GM06990 (cell line): Measurements from ENCODE around the gene SBNO2.

Experiments used
- DNase-seq: peaks from one replicate; pipeline ENCODE4 v3.0.0-alpha.2; 2011; ENCODE audit not compliant: insufficient read length; ENCODE audit errors: extremely low read depth
- H3K27me3 ChIP-seq: replicated peaks from 2 replicates; pipeline ENCODE4 v1.6.0; 2011; ENCODE audit warnings: low read length; ENCODE audit not compliant: control insufficient read depth, insufficient read depth
- H3K36me3 ChIP-seq: 2 replicates; pipeline ENCODE4 v1.5.1; 2011; ENCODE audit warnings: low read length; ENCODE audit not compliant: control insufficient read depth, insufficient read depth
- H3K4me3 ChIP-seq: replicated peaks from 2 replicates; pipeline ENCODE4 v1.5.1; 2011; ENCODE audit warnings: low read depth, mild to moderate bottlenecking, control low read depth, low read length
- TF ChIP-seq, protein P1 (sequence below): IDR thresholded peaks from 2 replicates; pipeline ENCODE4 v1.5.1; 2011; ENCODE audit warnings: low read length, control low read depth, mild to moderate bottlenecking, inconsistent platforms; ENCODE audit not compliant: insufficient read depth, poor library complexity, severe bottlenecking

The SBNO2 gene

DNA sequence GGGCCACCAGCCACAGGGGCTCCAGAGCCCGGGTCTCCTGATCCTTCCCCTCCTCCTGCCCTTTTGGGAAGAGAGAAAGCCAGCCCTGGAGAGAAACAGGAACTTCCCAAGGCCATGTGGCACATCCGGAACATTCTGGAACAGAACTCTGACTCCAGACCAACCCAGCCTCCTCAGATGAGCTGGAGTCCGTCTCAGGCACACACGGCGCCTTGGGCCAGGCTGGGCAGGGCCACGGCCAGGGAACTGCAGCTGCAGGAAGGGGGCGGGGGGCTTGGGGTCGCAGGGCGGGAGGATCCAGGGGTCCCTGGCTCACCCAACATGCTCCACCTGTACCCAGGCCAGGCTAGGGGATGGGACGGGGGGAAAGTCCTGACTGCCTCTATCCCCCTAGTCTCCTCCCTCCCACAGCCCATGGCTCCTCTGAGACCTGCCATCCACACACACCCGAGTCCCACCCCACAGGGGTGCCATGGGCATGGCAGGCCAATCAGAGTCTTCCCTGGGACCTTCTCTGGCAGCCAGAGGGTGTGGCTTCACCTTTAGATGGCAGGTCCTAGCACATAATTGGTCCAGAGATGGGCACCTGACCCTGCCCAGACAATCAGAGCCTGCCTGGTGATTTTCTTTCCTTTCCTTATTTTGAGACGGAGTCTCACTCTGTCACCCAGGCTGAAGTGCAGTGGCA lies 22.9 kb downstream of the SBNO2 start:
- DNase-seq = no peak
- no peaks in the 10 kb centered on the region for H3K27me3 ChIP-seq
- H3K36me3 ChIP-seq = peaks cover 6% of the 10 kb centered on the region
- no peak overlapping the region for H3K4me3 ChIP-seq
- TF ChIP-seq, protein P1, sequence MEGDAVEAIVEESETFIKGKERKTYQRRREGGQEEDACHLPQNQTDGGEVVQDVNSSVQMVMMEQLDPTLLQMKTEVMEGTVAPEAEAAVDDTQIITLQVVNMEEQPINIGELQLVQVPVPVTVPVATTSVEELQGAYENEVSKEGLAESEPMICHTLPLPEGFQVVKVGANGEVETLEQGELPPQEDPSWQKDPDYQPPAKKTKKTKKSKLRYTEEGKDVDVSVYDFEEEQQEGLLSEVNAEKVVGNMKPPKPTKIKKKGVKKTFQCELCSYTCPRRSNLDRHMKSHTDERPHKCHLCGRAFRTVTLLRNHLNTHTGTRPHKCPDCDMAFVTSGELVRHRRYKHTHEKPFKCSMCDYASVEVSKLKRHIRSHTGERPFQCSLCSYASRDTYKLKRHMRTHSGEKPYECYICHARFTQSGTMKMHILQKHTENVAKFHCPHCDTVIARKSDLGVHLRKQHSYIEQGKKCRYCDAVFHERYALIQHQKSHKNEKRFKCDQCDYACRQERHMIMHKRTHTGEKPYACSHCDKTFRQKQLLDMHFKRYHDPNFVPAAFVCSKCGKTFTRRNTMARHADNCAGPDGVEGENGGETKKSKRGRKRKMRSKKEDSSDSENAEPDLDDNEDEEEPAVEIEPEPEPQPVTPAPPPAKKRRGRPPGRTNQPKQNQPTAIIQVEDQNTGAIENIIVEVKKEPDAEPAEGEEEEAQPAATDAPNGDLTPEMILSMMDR = no peak

DNA sequence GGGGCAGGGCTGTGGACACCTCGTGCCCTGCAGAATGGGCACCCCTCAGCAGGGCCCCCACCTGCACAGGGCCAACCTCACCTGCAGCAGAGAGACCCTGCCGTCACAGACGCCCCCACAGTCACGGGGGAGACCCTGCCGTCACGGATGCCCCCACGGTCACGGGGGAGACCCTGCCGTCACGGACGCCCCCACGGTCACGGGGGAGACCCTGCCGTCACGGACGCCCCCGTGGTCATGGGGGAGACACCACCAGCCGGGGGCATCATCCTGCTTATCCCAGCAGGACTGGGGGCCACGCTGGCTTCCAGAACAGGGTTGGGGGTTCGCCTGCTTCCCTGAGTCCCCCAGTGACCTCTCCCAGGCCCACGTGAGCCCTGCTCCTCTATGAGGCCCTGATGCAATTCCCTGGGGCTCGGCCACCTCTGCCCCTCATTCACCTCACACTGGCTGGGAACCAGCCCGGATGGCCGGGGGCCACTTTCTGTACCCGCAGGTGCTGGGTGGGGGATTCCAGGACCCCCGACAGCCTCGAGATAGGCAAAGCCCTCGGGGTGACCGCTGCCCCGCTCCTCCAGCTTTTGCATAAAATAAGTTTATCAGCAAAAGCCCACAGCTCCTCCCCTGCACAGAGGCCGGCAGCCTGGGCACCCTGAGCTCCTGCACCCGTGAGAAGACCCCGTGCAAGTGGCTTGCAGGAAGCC lies 23.6 kb downstream of the SBNO2 start:
- Histone ChIP-seq H3K36me3 (peaks cover 6% of the 10 kb centered on the region), H3K4me3 (no peak overlapping the region)
- DNase-seq = no peak

DNA sequence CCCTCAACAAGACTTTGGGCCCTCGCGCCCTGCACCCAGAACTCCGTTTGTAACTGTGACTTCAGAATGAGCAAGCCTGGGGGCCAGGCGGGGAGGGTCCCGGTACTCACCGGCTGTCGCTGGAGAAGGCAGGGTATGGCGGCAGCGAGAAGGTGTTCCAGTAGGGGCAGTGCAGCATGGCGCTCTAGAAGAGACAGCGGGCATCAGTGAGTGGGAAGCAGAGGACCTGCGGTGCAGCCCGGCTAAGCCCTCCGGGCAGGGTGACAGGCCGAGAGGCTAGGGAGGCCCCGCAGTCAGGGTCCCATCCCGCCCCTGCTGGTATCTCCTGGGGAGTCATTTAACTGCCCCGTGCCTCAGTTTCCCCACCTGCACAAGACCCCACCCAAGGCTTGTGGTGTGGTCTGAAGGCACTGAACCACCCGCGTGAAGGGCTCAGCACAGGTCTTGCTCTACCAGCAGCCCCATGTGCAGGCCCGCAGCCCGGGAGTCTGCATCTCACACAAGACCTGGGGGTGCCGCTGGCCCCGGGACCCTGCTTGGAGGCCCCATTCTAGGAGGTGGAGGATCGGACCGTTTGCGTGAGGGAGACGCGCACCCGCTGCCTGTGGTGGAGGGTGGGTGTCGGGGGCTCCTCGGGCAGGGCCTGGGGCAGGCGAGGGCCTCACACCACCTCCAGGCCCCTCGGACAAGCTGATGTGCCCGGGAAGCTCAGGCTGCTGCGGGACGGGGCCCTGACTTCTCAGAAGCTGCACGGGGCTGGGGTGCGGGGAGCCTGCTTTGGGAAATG lies 24.6 kb downstream of the SBNO2 start:
- Histone ChIP-seq H3K27me3 (no peaks in the 10 kb centered on the region), H3K36me3 (peaks cover 7% of the 10 kb centered on the region), H3K4me3 (no peak overlapping the region)
- TF ChIP-seq, protein P1 = no peak
- DNase-seq = no peak

More for the DNA sequence above, 23.6 kb downstream of the SBNO2 start:
- TF ChIP-seq, protein P1 = no peak
- H3K27me3 ChIP-seq = no peaks in the 10 kb centered on the region

DNA sequence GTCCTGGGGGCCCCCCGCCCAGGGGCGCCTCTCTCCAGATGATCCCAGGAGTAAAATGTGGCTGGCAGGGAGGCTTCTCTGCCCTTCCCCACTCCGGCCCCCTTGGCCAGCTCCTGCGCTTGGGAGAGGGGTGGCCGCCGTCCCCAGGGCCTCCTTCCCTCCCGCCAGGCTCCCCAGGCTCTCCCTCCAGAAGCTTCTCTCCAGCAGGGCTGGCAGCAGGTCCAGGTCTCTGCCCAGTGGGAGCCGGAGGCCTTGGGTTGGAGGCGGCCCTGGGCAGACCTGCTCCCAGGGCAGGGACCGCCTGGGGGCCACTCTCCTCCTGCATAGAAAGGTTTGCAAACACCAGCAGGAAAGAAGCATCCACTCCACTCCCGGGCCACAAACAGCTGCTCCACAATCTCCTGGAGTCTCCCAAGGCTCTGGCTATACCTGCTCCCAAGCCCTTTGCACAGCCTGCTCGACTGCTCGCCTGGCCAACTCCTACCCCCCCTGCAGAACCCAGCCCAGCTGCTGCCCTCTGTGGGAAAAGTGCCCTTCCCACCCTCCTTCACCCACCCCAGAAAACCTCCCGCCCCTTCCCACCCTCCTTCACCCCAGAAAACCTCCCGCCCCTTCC lies 26.0 kb downstream of the SBNO2 start:
- TF ChIP-seq, protein P1 = no peak
- Histone ChIP-seq H3K4me3 (no peak overlapping the region), H3K27me3 (no peaks in the 10 kb centered on the region), H3K36me3 (peaks cover 12% of the 10 kb centered on the region)
- DNase-seq = no peak

DNA sequence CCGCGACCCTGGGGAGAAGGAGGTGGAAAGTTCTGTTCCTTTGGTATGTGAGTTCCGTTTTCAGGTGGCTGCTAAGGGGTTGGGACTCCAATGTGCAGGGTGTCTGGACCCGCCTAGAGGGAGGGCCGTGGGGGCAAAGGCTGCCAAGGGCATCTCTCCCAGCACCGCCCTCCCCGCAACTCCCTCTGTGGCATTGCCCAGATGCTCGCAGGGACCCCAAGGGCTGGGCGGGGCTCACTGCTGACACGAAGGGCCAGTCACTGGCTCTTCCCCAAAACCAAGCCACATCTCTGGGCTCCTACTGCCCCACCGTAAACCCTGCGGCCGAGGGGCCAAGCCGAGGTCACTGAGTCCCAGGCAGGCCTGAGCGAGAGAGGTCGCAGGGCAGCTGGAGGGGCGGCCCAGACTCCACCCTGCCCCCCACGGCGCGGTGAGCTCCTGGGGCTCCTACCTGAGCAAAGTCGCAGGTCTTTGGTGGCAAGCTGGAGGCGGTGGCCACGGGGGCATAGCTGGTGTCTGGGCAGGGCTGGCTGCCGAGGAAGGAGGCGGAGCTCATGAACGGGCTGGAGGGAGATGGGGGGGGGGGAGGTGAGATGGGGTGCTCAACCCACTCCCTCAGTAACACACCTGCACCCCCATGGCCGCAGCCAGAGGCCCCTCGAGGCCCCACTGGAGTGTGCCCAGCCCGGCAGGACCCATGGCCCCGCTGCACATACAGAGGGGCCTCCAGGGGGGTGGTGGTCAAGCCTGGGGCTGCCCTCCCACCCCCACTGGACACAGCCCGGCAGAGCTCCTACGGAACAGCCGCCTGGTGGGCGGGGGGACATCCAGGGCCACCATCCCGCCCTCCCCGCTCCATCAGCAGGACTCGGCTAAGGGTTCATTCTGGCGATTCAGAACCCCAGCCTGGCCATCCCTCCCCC lies 26.9 kb downstream of the SBNO2 start:
- TF ChIP-seq, protein P1 = no peak
- H3K4me3 ChIP-seq = no peak overlapping the region

More for the DNA sequence above, 26.9 kb downstream of the SBNO2 start:
- no peak for DNase-seq
- Histone ChIP-seq H3K36me3 (peaks cover 12% of the 10 kb centered on the region), H3K27me3 (no peaks in the 10 kb centered on the region)
